ENCODE results near the gene HFE. TPM values are rescaled to one million over a fixed set of nuclear protein-coding genes. Genes with fewer than 3 reads are reported as not detected.

The HFE gene
- polyA plus RNA-seq, 1 experiment = 21.4 TPM

- H3K4me3 ChIP-seq (ENCODE audit: low read depth, low read length) = no peak overlapping the region
- POLR2A ChIA-PET = interaction anchor here (2.1 kb wide), 1 partner anchor 26 kb away, joined by 8 read pairs; a partner anchor contains a TSS
- TF ChIP-seq, protein P1, sequence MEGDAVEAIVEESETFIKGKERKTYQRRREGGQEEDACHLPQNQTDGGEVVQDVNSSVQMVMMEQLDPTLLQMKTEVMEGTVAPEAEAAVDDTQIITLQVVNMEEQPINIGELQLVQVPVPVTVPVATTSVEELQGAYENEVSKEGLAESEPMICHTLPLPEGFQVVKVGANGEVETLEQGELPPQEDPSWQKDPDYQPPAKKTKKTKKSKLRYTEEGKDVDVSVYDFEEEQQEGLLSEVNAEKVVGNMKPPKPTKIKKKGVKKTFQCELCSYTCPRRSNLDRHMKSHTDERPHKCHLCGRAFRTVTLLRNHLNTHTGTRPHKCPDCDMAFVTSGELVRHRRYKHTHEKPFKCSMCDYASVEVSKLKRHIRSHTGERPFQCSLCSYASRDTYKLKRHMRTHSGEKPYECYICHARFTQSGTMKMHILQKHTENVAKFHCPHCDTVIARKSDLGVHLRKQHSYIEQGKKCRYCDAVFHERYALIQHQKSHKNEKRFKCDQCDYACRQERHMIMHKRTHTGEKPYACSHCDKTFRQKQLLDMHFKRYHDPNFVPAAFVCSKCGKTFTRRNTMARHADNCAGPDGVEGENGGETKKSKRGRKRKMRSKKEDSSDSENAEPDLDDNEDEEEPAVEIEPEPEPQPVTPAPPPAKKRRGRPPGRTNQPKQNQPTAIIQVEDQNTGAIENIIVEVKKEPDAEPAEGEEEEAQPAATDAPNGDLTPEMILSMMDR (IDR thresholded peaks at IDR 0.05; ENCODE audit: low read depth, low read length) = no peak
- CTCF ChIA-PET = interaction anchor here (0.5 to 0.6 kb wide), 2 partner anchors 29 to 114 kb away, joined by 3 read pairs; no protein-coding TSS in a partner anchor
- H3K9me3 ChIP-seq (ENCODE audit: control insufficient read depth, insufficient read depth, low read length) = no peaks in the 10 kb centered on the region
- no peaks in the 10 kb centered on the region for H3K27me3 ChIP-seq (ENCODE audit: control insufficient read depth, insufficient read depth, low read length)
- no peak for DNase-seq (ENCODE audit: low read depth, low spot score)
- no peak overlapping the region for H3K27ac ChIP-seq (ENCODE audit: low read depth, low read length)
Measured at GRCh38 chr6:26131618-26132017, 44.4 kb downstream of the HFE start.

DNA sequence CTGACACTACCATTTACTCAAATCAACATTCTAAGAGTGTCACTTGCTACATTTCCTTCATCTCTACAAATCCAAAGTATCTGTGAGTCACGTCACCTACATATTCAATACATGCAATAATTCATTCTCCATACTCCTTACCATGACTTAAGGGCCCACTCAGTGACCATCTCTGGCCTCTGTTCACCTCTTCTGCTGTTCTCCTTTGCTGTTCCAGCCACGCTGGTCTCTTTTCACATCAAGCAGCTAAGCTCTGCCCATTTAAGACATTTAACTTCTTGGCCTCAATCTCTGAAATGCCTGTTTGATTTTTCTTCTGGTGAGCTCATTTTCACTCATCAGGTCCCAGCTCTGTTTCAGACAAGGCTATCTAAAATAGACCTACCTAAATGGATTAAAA is 46.5 kb downstream of the HFE start:
- DNase-seq (ENCODE audit: low read depth, low spot score) = no peak
- ChIA-PET CTCF (interaction anchor here (0.7 to 1.7 kb wide), 2 partner anchors 37 to 116 kb away, joined by 4 to 5 read pairs; a partner anchor contains a TSS), POLR2A (interaction anchor here (1.9 kb wide), 1 partner anchor 10 kb away, joined by 8 read pairs; a partner anchor contains a TSS)
- no peak overlapping the region for H3K4me3 ChIP-seq (ENCODE audit: low read depth, low read length)
- H3K9me3 ChIP-seq (ENCODE audit: control insufficient read depth, insufficient read depth, low read length) = no peaks in the 10 kb centered on the region
- TF ChIP-seq, protein P1 (IDR thresholded peaks at IDR 0.05; ENCODE audit: low read depth, low read length) = no peak
- no peaks in the 10 kb centered on the region for H3K27me3 ChIP-seq (ENCODE audit: control insufficient read depth, insufficient read depth, low read length)
- no peak overlapping the region for H3K27ac ChIP-seq (ENCODE audit: low read depth, low read length)

DNA sequence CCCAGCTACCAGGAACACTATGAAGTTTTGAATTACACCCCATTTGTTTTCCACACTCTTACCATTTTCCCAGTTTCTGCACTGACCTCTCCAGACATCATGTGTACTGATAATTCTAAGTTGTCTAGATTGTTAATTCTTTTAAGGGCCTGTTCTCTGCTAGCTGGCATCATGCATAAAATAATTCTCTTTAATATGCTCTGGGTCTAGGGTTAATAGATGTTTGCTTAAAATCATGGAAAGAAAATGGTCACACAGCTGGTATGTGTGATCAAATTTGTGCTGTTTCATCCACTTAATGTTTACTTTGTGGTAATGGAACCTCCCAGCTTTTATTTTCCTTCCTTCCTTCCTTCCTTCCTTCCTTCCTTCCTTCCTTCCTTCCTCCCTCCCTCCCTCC is 49.1 kb downstream of the HFE start:
- POLR2A ChIA-PET = interaction anchor here (1.3 to 1.8 kb wide), 3 partner anchors 10 to 20 kb away, joined by 6 to 15 read pairs (median 8); a partner anchor contains a TSS

GRCh38 chr6:26140254-26140966 is 53.2 kb downstream of the HFE start:
- no peak for DNase-seq (ENCODE audit: low read depth, low spot score)
- H3K27ac ChIP-seq (ENCODE audit: low read depth, low read length) = no peak overlapping the region
- H3K9me3 ChIP-seq (ENCODE audit: control insufficient read depth, insufficient read depth, low read length) = no peaks in the 10 kb centered on the region; the same call in 1 of the 2 replicates
- H3K27me3 ChIP-seq (ENCODE audit: control insufficient read depth, insufficient read depth, low read length) = no peaks in the 10 kb centered on the region
- no peak overlapping the region for H3K4me3 ChIP-seq (ENCODE audit: low read depth, low read length)
- POLR2A ChIA-PET = no interaction called here
- TF ChIP-seq, protein P1 (IDR thresholded peaks at IDR 0.05; ENCODE audit: low read depth, low read length) = no peak
- CTCF ChIA-PET = no interaction called here

More for the DNA sequence above, 49.1 kb downstream of the HFE start:
- CTCF ChIA-PET = no interaction called here
- H3K4me3 ChIP-seq (ENCODE audit: low read depth, low read length) = no peak overlapping the region
- H3K27me3 ChIP-seq (ENCODE audit: control insufficient read depth, insufficient read depth, low read length) = no peaks in the 10 kb centered on the region
- no peak for DNase-seq (ENCODE audit: low read depth, low spot score)
- no peak overlapping the region for H3K27ac ChIP-seq (ENCODE audit: low read depth, low read length)
- TF ChIP-seq, protein P1 (IDR thresholded peaks at IDR 0.05; ENCODE audit: low read depth, low read length) = no peak
- H3K9me3 ChIP-seq (ENCODE audit: control insufficient read depth, insufficient read depth, low read length) = no peaks in the 10 kb centered on the region

GRCh38 chr6:26140967-26141294 is 53.7 kb downstream of the HFE start:
- ChIA-PET POLR2A (no interaction called here), CTCF (no interaction called here)
- H3K27me3 ChIP-seq (ENCODE audit: control insufficient read depth, insufficient read depth, low read length) = no peaks in the 10 kb centered on the region
- H3K27ac ChIP-seq (ENCODE audit: low read depth, low read length) = no peak overlapping the region
- H3K9me3 ChIP-seq (ENCODE audit: control insufficient read depth, insufficient read depth, low read length) = no peaks in the 10 kb centered on the region; the same call in 1 of the 2 replicates
- TF ChIP-seq, protein P1 (IDR thresholded peaks at IDR 0.05; ENCODE audit: low read depth, low read length) = no peak
- no peak for DNase-seq (ENCODE audit: low read depth, low spot score)
- H3K4me3 ChIP-seq (ENCODE audit: low read depth, low read length) = no peak overlapping the region
